Thyroid gland (tissue), 4 donors: Measurements from ENCODE around the gene VKORC1.
A peak's percentile ranks its signal among the peaks of the same experiment; 100 is the strongest.

ENCODE experiments used
- POLR2A ChIP-seq, 2 donors: fragments of 450-650 bp; IDR thresholded peaks; one replicate each; pipeline ENCODE4 v1.6.1; 2017; ENCODE audit warnings: antibody characterized with exemption in 2 of 2, mild to moderate bottlenecking in 2 of 2, moderate library complexity in 1 of 2
- TF ChIP-seq, protein P1 (sequence below), 6 experiments: fragments of 200-600 bp in 3 of 6; fragments of 450-650 bp in 3 of 6; sonication (generic) in 3 of 6; IDR thresholded peaks; one replicate each; pipeline ENCODE4 v1.5.1; 2016 to 2019; ENCODE audit warnings: antibody characterized with exemption in 6 of 6, mild to moderate bottlenecking in 2 of 6, inconsistent platforms in 1 of 6, moderate library complexity in 1 of 6

DNA sequence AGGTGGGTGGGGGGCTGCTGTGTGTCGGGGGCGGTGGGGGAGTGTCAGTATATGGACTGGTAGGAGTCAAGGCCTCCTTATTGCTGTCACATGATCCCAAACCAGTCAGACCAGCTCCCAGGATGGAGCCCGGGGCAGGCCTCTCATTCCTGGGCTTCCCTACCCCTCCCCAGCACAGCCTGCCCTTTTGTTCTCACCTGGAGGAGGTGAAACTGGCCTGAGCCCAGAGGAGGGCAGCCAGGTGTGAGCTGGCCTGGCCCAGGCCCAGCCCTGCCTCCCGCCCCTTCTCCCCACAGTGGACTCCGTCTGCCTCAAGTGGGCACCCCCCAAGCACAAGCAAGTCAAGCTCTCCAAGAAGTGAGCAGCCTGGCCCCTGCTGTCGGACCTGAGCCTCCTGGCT lies 36.3 kb upstream of the VKORC1 start:
- TF ChIP-seq, protein P1, sequence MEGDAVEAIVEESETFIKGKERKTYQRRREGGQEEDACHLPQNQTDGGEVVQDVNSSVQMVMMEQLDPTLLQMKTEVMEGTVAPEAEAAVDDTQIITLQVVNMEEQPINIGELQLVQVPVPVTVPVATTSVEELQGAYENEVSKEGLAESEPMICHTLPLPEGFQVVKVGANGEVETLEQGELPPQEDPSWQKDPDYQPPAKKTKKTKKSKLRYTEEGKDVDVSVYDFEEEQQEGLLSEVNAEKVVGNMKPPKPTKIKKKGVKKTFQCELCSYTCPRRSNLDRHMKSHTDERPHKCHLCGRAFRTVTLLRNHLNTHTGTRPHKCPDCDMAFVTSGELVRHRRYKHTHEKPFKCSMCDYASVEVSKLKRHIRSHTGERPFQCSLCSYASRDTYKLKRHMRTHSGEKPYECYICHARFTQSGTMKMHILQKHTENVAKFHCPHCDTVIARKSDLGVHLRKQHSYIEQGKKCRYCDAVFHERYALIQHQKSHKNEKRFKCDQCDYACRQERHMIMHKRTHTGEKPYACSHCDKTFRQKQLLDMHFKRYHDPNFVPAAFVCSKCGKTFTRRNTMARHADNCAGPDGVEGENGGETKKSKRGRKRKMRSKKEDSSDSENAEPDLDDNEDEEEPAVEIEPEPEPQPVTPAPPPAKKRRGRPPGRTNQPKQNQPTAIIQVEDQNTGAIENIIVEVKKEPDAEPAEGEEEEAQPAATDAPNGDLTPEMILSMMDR (IDR thresholded peaks at IDR 0.05), result peak in 1 of 6 experiments; percentile 23
- peak in 1 of 2 donors; percentile 26 for TF ChIP-seq POLR2A (IDR thresholded peaks at IDR 0.05)
